Activated naive CD4-positive, alpha-beta T cell treated with anti-CD3 and anti-CD28 coated beads for 36 hours (primary cell): ENCODE measurements around the gene PTPRN2. TPM values are rescaled to one million over a fixed set of nuclear protein-coding genes. Genes with fewer than 3 reads are reported as not detected.

Source experiments
- CTCF ChIA-PET: fragments of 350-600 bp; sonication (Branson Sonifier 250); formaldehyde crosslinking; loops from one replicate; lab custom pipeline; 2021; ENCODE audit warnings: antibody characterized with exemption; lab: Charles Lee
- DNase-seq: peaks from one replicate; pipeline ENCODE4 v3.0.0-alpha.2; 2020
- H3K27ac Mint-ChIP-seq: one replicate; pipeline ENCODE4 v1.8.0; 2021; ENCODE audit warnings: mild to moderate bottlenecking, mixed read lengths
- H3K27me3 Mint-ChIP-seq: one replicate; pipeline ENCODE4 v1.8.0; 2021; ENCODE audit warnings: low read depth, mixed read lengths
- H3K36me3 Mint-ChIP-seq: one replicate; pipeline ENCODE4 v1.8.0; 2021; ENCODE audit warnings: low read depth, mixed read lengths
- H3K4me1 Mint-ChIP-seq: one replicate; pipeline ENCODE4 v1.8.0; 2021; ENCODE audit warnings: low read depth, mixed read lengths
- H3K4me3 Mint-ChIP-seq: one replicate; pipeline ENCODE4 v1.8.0; 2021; ENCODE audit warnings: mild to moderate bottlenecking, moderate library complexity, mixed read lengths
- H3K9me3 Mint-ChIP-seq: one replicate; pipeline ENCODE4 v1.8.0; 2021; ENCODE audit warnings: mixed read lengths
- intact Hi-C: fragments of 100-400 bp; cut with micrococcal nuclease; formaldehyde crosslinking; loops from one replicate; pipeline ENCODE4 v1.15.1; 2023
- total RNA-seq, 2 experiments: library from RNA; stranded (reverse); gene quantifications; one replicate each; pipeline ENCODE4 v1.2.3, GENCODE V29; 2021

Gene PTPRN2
- total RNA-seq, 2 experiments from 2014 or later, result 0.54 to 0.62 TPM

GRCh38 chr7:157834501-157835163 is 753.0 kb downstream of the PTPRN2 start:
- H3K4me1 Mint-ChIP-seq, result peaks cover 3% of the 10 kb centered on the region
- intact Hi-C loops, result no loop called here
- no peak for DNase-seq
- no peaks in the 10 kb centered on the region for H3K9me3 Mint-ChIP-seq
- no peak overlapping the region for H3K4me3 Mint-ChIP-seq
- H3K36me3 Mint-ChIP-seq, result no peaks in the 10 kb centered on the region
- no peak overlapping the region for H3K27ac Mint-ChIP-seq
- CTCF ChIA-PET, result interaction anchor here (0.6 kb wide), 1 partner anchor 648 kb away, joined by 4 read pairs; no protein-coding TSS in a partner anchor
- no peaks in the 10 kb centered on the region for H3K27me3 Mint-ChIP-seq

GRCh38 chr7:157832866-157833607 is 754.6 kb downstream of the PTPRN2 start:
- Mint-ChIP-seq H3K9me3 (no peaks in the 10 kb centered on the region), H3K4me3 (no peak overlapping the region), H3K27ac (no peak overlapping the region), H3K27me3 (no peaks in the 10 kb centered on the region), H3K36me3 (no peaks in the 10 kb centered on the region), H3K4me1 (peaks cover 7% of the 10 kb centered on the region)
- CTCF ChIA-PET, result no interaction called here
- intact Hi-C loops, result no loop called here
- no peak for DNase-seq

- CTCF ChIA-PET, result no interaction called here
- Mint-ChIP-seq H3K36me3 (no peaks in the 10 kb centered on the region), H3K9me3 (no peaks in the 10 kb centered on the region), H3K4me3 (no peak overlapping the region), H3K27me3 (no peaks in the 10 kb centered on the region), H3K27ac (no peak overlapping the region), H3K4me1 (peaks cover 13% of the 10 kb centered on the region)
- intact Hi-C loops, result no loop called here
- no peak for DNase-seq
These were observed 755.2 kb downstream of the PTPRN2 start for GRCh38 chr7:157832421-157832820.

GRCh38 chr7:157832006-157832405 is 755.6 kb downstream of the PTPRN2 start:
- Mint-ChIP-seq H3K4me1 (peaks cover 17% of the 10 kb centered on the region), H3K36me3 (no peaks in the 10 kb centered on the region), H3K4me3 (no peak overlapping the region), H3K27me3 (no peaks in the 10 kb centered on the region), H3K27ac (no peak overlapping the region), H3K9me3 (no peaks in the 10 kb centered on the region)
- no peak for DNase-seq
- intact Hi-C loops, result no loop called here
- CTCF ChIA-PET, result no interaction called here

- no peaks in the 10 kb centered on the region for H3K27me3 Mint-ChIP-seq
These were observed 756.3 kb downstream of the PTPRN2 start for GRCh38 chr7:157831143-157831905.

GRCh38 chr7:157830331-157830730 is 757.3 kb downstream of the PTPRN2 start:
- Mint-ChIP-seq H3K4me3 (no peak overlapping the region), H3K4me1 (peaks cover 30% of the 10 kb centered on the region), H3K36me3 (no peaks in the 10 kb centered on the region), H3K9me3 (no peaks in the 10 kb centered on the region), H3K27me3 (no peaks in the 10 kb centered on the region), H3K27ac (no peak overlapping the region)
- CTCF ChIA-PET, result no interaction called here
- DNase-seq, result no peak
- intact Hi-C loops, result no loop called here

More at GRCh38 chr7:157831143-157831905, 756.3 kb downstream of the PTPRN2 start:
- no peak for DNase-seq
- intact Hi-C loops, result no loop called here
- H3K4me1 Mint-ChIP-seq, result peaks cover 23% of the 10 kb centered on the region
- no peak overlapping the region for H3K4me3 Mint-ChIP-seq
- no peaks in the 10 kb centered on the region for H3K36me3 Mint-ChIP-seq
- H3K27ac Mint-ChIP-seq, result no peak overlapping the region
- no peaks in the 10 kb centered on the region for H3K9me3 Mint-ChIP-seq
- CTCF ChIA-PET, result no interaction called here

GRCh38 chr7:157829491-157829890 is 758.1 kb downstream of the PTPRN2 start:
- no peak for DNase-seq
- CTCF ChIA-PET, result no interaction called here
- H3K27me3 Mint-ChIP-seq, result no peaks in the 10 kb centered on the region
- peaks cover 34% of the 10 kb centered on the region for H3K4me1 Mint-ChIP-seq
- no peaks in the 10 kb centered on the region for H3K36me3 Mint-ChIP-seq
- H3K4me3 Mint-ChIP-seq, result no peak overlapping the region
- no peaks in the 10 kb centered on the region for H3K9me3 Mint-ChIP-seq
- intact Hi-C loops, result loop anchor here (5.0 to 10.0 kb wide), 3 partner anchors 103 to 525 kb away; no protein-coding TSS in a partner anchor
- H3K27ac Mint-ChIP-seq, result no peak overlapping the region

GRCh38 chr7:157828881-157829280 is 758.7 kb downstream of the PTPRN2 start:
- Mint-ChIP-seq H3K4me1 (peaks cover 34% of the 10 kb centered on the region), H3K9me3 (no peaks in the 10 kb centered on the region), H3K4me3 (no peak overlapping the region), H3K27me3 (no peaks in the 10 kb centered on the region), H3K36me3 (no peaks in the 10 kb centered on the region), H3K27ac (no peak overlapping the region)
- DNase-seq, result no peak
- CTCF ChIA-PET, result interaction anchor here (0.7 kb wide), 1 partner anchor 23 kb away, joined by 3 read pairs; no protein-coding TSS in a partner anchor
- intact Hi-C loops, result loop anchor here (5.0 to 10.0 kb wide), 3 partner anchors 103 to 524 kb away; no protein-coding TSS in a partner anchor

GRCh38 chr7:157828190-157828589 is 759.4 kb downstream of the PTPRN2 start:
- intact Hi-C loops, result loop anchor here (5.0 to 10.0 kb wide), 3 partner anchors 104 to 523 kb away; no protein-coding TSS in a partner anchor
- H3K27ac Mint-ChIP-seq, result no peak overlapping the region
- peaks cover 34% of the 10 kb centered on the region for H3K4me1 Mint-ChIP-seq
- no peak overlapping the region for H3K4me3 Mint-ChIP-seq
- DNase-seq, result no peak
- no peaks in the 10 kb centered on the region for H3K27me3 Mint-ChIP-seq
- no peaks in the 10 kb centered on the region for H3K36me3 Mint-ChIP-seq
- CTCF ChIA-PET, result interaction anchor here (0.7 kb wide), 1 partner anchor 23 kb away, joined by 3 read pairs; no protein-coding TSS in a partner anchor
- no peaks in the 10 kb centered on the region for H3K9me3 Mint-ChIP-seq

GRCh38 chr7:157827863-157828160 is 759.8 kb downstream of the PTPRN2 start:
- CTCF ChIA-PET, result no interaction called here
- no peaks in the 10 kb centered on the region for H3K9me3 Mint-ChIP-seq
- H3K27ac Mint-ChIP-seq, result no peak overlapping the region
- DNase-seq, result no peak
- no peak overlapping the region for H3K4me3 Mint-ChIP-seq
- H3K27me3 Mint-ChIP-seq, result no peaks in the 10 kb centered on the region
- intact Hi-C loops, result loop anchor here (1.0 to 10.0 kb wide), 4 partner anchors 53 to 523 kb away; no protein-coding TSS in a partner anchor
- peaks cover 34% of the 10 kb centered on the region for H3K4me1 Mint-ChIP-seq
- no peaks in the 10 kb centered on the region for H3K36me3 Mint-ChIP-seq

GRCh38 chr7:157827045-157827862 is 760.4 kb downstream of the PTPRN2 start:
- peak; percentile 63 for DNase-seq
- H3K4me1 Mint-ChIP-seq, result peaks cover 31% of the 10 kb centered on the region
- CTCF ChIA-PET, result no interaction called here
- no peaks in the 10 kb centered on the region for H3K27me3 Mint-ChIP-seq
- H3K27ac Mint-ChIP-seq, result peak overlapping the region; percentile 39
- no peaks in the 10 kb centered on the region for H3K36me3 Mint-ChIP-seq
- H3K9me3 Mint-ChIP-seq, result no peaks in the 10 kb centered on the region
- H3K4me3 Mint-ChIP-seq, result no peak overlapping the region
- intact Hi-C loops, result loop anchor here (1.0 to 10.0 kb wide), 4 partner anchors 54 to 522 kb away; no protein-coding TSS in a partner anchor
